ENCODE measurements around the gene PFDN1.

GRCh38 chr5:140255460-140256157 is 47.3 kb downstream of the PFDN1 start:
- no peak for TF ChIP-seq POLR2A (IDR thresholded peaks at IDR 0.05; ENCODE audit: low read depth, low read length)
- no peak for TF ChIP-seq POLR2AphosphoS5 (IDR thresholded peaks at IDR 0.05; ENCODE audit: low read depth, low read length)
- TF ChIP-seq SPI1 (IDR thresholded peaks at IDR 0.05; ENCODE audit: low read depth, low read length), result no peak
- TF ChIP-seq TAF1 (IDR thresholded peaks at IDR 0.05; ENCODE audit: low read depth, low read length), result no peak

Measured in GM12891 (cell line).